ENCODE data around the gene TNRC6B.
A peak's percentile ranks its signal among the peaks of the same experiment; 100 is the strongest.
"Not testable (repeated sequence)": the region's sequence is repeated elsewhere in the genome, so short reads cannot be mapped to it uniquely, and the experiment has no call there.

The TNRC6B gene

DNA sequence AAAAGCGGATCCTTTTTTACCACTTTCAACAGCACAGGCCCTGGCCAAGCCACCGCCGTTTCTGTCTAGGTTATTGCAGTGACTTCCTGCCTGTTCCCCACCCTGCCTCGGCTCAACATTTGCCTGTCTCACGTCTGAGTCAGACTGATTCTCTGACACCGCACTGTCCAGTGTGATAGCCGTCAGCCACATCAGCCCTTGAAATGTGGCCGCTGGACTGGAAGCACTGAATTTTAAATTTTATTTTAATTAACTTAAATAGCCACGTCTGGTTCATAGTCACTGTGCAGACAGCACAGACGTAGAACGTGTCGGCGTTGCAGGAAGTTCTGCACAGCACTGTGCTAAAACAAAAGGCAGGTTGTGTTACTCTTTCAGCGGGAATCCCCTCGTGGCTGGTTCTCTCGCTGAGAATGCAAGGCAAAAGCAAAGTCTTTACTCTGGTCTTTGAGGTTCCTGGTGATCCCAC is 112.3 kb downstream of the TNRC6B start:
- peak; percentile 4 to 52 (median 38) for DNase-seq

DNA sequence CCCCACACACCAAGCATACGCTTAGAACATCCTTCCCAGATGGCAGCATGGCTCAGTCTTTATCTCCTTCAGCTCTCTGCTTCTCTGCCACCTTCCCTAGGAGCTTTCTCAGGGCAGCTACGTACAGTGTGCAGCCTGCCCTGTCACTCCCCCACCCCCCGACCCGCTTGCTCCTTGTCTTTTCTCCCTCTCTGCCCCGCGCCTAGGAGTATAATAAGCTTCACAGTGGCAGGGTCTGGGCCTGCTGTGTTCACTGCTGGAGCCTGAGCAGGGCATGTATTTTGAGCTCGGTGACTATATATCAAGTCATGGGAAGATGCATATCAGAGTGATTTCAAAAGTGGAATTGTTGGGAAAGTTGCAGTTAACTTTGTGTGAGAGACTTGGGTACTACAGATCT is 112.8 kb downstream of the TNRC6B start:
- DNase-seq = no peak

DNA sequence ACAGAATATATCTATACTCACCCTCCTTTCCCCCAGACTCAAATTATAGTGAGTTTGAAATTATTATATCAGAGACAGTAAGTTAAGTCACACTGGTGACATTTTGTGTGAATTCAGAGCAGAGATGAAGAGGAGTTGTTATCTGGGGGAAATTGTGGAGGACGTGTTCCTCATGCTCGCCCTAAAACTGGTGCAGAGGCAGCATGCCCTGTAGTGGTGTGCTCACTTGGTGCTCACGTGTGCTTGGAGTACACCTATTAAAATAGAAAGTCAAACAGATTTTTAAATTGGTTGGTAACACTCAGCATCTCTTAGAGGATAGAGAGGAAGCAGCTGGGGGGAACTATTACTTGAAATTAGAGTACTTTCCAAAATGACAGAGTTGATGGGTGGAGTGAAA is 117.0 kb downstream of the TNRC6B start:
- no peak for DNase-seq

DNA sequence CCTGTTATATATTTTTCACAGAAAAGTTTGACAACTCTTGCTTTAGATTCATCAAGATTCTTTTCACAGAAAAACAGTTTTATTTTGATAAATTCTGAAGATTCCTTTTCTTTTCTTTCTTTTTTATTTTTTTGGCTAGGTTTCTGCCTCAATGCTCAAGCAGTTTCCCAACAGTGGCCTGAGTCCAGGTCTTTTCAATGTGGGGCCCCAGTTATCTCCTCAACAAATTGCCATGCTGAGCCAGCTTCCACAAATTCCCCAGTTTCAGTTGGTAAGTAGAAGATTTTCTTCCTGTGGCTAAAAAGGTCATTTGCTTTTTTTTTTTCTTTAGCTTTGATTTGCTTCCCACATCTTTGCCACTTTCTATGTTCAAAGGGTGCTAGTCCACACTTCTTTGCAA is 122.6 kb downstream of the TNRC6B start:
- no peak for DNase-seq

DNA sequence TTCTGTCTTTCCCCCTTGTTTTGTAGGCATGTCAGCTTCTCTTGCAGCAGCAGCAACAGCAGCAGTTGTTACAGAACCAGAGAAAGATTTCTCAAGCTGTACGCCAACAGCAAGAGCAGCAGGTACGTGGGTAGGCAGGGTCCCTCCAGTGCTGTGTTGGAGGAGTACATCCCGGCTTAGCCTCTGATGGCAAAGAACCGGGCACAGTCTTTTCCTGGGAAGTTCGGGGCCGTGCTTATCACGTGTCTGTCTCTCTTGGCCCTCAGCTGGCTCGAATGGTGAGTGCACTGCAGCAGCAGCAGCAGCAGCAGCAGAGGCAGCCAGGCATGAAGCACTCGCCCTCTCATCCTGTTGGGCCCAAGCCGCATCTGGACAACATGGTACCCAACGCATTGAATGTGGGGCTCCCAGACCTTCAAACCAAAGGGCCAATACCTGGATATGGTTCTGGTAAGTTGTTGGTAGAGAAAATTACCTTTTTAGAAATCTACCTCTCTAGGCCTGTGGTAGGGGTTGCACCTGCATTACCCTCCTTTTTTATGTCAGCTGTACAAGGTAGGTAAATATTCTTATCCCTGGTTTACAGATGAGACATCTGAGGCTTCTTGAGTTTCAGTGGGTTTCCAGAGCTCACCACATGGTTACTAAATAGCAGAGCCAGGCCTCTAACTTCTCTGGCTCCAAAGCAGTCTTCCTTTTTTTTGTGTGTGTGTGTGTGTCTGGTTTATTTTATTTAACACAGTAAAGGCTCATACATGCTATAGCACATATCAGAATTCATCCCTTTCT is 123.4 kb downstream of the TNRC6B start:
- DNase-seq = no peak

DNA sequence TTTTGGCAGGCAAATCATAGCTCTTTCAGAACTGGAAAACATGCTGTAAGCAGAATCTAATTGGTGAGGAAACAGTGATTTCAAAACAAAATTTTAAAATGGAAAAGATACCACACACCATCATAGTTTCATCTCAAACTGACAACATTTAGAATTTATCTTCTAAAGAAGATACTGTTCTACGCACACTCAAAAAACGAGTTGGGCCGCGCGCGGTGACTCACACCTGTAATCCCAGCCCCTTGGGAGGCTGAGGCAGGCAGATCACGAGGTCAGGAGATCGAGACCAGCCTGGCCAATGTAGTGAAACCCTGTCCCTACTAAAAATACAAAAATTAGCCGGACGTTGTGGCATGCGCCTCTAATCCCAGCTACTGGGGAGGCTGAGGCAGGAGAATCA is 124.4 kb downstream of the TNRC6B start:
- DNase-seq = no peak

DNA sequence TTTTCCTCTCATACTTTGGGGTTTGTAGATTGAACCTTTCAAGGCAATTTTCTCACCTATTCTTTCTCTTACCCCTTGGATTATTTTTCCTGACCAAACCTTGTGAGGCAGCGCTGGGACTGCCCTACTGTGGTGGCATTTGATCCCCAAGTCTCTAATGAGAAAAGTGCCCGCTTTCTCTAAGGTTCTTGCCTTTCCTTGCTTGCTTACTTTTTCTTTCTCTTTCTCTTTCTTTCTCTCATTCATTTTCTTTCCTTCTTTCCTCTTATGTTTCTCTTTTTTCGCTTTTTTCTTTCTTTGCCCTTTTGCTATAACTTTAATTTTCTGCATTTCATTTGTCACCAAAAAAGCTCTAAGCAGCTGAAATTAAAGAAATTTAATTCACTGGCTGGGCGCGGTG is 127.9 kb downstream of the TNRC6B start:
- no peak for DNase-seq

DNA sequence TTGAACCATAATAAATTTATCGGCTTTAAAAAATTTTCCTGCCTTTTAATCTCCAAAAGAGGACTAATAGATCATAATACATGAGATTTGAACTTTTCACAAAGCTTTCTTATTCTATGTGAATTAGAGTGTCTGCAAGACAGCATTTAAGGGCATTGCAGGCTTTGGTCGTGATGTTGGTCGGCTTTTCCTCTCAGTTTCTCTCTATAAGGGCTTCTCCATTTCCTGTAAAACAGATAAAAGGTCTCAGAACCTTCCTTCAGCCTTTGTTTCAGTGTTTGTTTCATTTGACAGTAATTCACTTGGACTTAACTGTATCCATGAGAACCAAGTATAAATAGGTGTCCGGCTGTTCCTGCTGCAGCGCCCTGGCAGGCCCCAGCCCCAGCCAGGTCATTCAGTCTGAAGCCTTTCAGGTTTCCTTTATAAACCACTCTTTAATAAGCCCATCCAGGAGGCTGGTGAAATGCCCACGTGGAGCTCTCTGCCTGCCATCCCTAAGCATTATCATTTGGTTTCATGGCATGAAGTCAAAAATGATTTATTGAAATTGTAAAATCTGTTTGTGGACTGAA is 131.4 kb downstream of the TNRC6B start:
- no peak for DNase-seq

DNA sequence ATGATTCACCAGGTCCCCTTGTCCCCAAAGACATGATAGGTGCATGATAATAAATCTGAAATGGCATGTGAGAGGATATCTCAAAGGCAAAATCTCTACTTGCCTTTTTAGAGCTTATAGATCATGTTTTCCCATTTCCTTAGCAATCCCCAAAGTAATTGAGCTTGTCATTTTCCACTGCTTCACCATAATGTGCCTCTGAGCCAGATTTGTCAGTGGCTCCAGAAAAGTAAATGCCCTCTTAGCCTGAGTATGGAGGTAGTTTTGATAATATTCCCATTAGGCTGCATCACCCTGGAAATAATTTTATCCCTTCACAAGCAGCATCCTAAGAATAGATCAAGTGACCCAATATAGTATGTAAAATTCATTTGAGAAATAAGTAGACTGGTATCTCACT is 131.9 kb downstream of the TNRC6B start:
- no peak for DNase-seq

DNA sequence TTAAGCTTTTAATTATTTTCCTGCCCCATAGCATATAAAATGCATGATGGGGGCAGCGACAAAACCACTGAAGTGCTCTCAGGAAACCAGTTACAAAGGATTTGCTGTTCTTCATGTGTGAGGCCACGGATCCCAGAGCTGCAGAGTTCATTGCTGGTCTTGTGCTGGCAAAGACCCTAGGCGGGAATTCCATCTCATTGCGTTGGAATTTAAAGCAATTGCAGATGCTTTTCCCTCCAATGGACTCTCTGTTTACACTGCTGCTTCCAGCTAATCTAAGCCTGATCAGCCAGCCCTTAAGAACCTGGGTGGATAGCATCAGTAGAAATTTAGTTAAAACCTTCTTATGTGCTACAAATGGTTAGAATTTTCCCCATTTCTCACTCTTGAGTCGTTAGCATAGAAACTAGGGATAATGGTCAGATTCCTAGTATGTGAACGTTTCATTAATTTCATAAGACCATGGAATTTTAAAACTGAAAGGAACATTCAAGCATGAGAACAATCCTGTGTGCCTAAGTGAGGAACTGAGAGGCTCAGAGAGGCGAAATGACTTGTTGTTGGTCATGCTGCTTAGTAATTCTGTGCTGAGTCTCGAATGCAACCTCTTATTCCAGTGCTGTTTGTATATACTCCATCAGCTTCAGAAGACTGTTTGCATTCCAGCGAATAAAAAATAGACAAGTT is 132.5 kb downstream of the TNRC6B start:
- DNase-seq = no peak

DNA sequence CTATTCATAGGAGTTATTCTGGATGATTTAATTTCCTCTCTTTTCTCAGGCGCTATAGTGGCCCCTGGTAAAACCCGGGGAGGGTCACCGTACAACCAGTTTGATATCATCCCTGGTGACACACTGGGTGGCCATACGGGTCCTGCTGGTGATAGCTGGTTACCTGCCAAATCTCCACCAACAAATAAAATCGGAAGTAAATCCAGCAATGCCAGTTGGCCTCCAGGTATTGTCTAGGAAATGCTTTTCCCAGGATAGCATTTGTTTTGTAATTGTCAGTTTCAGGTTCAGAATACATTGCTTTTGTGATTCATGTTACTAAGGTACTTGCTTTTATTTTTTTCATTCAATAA is 133.0 kb downstream of the TNRC6B start:
- DNase-seq = no peak

DNA sequence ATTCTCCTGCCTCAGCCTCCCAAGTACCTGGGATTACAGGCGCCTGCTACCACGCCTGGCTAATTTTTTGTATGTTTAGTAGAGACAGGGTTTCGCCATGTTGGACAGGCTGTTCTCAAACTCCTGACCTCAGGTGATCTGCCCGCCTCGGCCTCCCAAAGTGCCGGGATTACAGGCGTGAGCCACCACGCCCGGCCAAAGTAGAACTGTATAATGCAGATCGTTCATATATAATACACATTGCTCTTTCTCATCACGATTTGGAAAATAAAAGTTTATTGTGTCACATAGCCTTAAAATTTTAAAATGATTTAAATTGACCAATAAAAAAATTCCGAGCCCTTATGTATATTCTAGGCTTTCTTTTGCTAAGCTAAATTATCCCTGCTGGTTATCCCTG is 133.9 kb downstream of the TNRC6B start:
- not testable (repeated sequence) for DNase-seq

DNA sequence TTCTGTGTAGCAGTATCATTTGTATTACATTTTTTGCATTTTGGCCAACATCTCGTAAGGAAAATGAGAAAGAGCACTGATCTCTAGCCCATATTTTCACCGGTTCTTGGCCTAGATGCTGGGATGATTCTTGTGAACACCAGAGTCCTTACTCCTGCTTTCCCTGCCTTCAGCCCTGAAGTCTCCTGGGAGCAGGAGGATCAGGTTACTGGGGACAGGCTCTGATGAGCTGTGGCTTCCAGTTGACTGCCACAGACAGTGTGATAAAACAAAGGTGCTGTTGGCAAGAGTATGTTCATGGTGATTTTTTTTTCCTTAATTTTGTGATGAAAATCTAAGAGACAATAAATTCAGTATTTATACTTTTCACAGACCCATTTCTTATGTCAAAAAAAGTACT is 134.3 kb downstream of the TNRC6B start:
- DNase-seq = no peak

DNA sequence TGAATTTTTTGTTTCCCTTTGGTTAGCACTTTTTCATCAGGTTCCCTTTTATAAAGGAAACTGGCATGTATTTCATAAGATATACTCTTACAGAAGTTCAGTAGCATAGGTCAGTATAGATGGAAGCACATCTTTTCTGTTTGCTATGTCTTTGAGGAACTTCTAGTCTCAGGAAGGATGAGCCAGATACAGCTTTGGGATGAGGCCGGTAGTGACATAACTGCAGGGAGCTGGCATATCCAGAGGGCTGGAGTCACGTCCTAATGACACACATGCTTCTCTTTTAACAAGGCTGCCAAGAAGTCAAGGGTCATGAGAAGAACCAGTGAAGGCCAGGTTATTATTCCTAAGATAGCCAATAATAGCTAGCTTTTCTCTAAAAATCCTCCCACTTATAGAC is 135.3 kb downstream of the TNRC6B start:
- peak; percentile 74 to 89 (median 77) for DNase-seq

DNA sequence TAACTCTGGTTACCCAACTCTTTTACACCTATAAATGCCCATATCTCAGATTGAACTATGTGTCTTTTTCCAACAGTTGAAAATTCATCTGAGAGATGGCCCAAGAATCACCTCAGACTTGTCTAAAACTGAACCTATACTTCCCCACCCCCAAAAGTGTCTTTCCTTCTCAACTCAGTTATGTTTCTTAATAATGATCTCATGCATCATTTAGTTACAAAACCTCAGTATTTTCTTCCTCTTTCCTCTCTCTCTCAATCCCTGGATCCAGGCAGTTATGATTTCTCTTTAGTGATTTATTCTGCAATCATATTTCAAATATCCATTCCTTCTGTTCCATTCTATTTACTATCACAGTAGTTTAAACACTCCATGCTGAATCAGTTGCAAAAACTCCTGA is 136.3 kb downstream of the TNRC6B start:
- DNase-seq = peak in 3 of 4 experiments; percentile 16 to 52 (median 51)

DNA sequence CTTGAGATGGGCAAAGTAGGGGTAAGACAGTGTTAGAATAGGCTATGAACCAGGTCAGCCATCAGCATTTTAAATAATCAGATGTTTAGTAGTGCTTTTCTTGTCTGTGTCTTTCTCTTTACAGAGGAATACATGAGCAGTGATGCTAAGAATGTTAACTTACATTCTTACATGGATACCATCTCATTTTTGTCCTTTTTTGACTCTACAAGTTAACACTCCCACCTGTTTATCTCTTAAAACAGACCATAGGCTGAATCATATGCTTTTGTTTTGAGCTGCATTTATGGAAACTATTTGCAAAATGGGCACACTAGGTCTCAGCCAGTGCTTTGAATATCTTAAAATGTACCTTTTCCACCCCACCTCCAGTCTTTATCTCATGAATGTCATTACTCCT is 143.0 kb downstream of the TNRC6B start:
- no peak for DNase-seq

DNA sequence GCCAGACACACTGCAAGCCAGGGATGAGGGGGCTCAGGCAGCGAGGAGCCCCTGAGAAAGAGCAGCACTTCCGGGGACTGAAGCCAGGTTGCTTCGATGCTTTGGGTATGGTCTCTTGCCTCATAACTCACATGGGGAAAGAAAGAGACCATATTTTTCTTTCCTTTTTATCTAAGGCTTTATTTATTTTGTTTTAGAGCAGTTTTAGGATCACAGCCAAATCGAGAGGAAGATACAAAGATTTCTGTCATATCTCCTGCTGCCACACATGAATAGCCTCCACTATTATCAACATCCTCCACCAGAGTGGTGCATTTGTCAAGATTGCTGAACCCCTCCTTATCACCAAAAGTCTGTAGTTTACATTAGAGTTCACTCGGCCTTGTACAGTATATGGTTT is 144.3 kb downstream of the TNRC6B start:
- DNase-seq = no peak

DNA sequence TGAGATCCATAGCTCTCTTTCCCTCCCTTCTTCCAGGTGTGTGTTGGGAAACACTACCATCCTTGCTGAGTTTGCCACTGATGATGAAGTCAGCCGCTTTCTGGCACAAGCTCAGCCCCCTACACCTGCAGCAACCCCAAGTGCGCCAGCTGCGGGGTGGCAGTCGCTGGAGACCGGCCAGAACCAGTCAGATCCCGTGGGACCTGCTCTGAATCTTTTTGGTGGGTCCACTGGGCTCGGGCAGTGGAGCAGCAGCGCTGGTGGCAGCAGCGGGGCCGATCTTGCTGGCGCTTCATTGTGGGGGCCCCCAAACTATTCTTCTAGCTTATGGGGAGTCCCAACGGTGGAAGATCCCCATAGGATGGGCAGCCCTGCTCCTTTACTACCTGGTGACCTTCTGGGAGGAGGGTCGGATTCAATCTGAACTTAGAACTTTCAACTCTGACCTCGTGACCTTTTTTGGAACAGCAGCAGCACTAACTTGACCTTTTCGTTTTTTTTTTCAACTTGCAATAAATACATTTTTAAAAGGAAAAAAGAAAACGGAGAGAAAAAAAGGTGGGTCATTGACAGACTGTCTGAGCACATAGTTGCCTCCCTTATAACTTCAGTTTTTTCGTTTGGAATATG is 145.2 kb downstream of the TNRC6B start:
- no peak for DNase-seq

DNA sequence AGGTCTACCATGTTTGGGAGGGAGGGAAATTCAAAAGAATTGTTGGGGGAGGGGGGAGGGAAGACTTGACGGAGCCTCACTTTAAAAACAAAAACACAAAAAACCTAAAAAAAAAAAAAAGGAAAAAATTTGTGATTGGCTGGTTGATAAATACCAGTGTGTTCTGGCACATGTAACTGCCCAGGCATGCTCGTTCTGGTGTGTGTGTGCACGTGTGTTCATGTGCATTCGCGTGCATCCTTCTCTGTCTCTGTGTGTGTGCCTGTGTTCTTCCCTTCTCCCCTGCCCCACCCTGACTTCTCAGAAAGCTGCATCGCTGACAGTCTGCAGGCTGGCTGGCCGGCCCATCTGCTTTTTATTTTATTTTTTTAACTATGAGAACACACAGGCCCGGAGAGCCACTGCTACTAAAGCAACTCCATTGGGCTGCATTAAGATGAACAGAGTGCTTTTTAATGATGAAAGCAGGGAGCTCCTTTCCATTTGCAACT is 146.0 kb downstream of the TNRC6B start:
- no peak for DNase-seq

DNA sequence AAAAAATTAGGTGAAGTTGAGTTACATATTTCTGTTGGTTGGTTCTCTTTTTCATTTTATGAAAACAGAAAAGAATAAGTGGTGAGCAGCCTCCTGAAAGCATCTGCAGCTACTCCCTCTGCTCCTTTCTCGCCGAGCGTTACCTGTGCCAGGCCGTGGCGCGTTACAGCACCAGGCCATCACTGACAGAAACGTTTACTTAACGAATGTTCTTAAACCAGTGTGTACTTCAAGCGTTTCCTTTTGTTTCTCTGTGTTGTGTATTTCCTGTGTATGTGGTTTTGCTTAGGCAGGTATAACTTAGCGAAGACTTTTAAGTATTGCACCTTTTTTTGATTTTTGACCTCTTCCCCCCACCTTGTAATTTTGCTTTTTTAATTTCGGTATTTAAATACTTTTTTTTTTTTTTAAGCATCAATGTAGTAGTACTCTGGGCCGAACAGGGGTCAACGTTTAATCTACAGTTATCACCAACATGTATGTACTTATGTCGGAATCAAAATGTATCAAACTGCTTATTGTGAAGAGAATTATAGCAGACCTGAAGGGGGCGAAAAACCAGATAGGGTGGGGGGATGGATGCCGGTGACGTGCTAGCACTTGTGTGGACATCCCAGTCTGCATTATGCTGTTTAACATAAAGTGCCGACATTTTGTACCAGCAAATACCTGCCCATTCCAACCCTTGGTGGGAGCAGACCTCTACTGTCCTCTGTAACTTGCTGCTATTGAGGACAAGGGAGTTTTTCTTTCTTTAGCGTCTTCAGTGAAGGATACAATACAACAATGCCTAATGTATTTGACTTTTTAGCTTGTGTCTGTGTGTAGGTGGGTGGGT is 147.0 kb downstream of the TNRC6B start:
- DNase-seq = no peak

DNA sequence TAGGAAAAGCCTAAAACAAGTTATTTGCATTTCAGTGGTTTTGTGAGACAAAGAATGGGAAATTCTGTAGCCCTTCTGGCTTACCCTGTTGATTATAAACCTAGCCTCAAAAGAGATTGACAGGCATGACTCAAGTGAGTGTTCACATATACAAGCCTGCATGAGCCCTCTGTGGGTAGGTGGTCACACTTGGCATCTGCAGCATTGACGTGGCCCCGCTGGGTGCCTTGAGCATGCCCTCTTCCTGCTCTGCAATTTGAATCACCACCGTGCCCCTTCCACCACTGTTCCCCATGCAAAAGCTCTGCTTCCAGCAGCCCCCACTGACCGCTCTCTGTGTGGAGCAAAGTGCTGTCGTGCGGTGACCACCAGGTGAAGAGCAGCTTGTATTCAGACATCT is 147.6 kb downstream of the TNRC6B start:
- DNase-seq = no peak
